ENCODE results near the gene ANTXR1.

Gene ANTXR1

GRCh38 chr2:69134306-69134945 is 121.4 kb downstream of the ANTXR1 start:
- ATAC-seq = no peak
- Mint-ChIP-seq H3K36me3 (no peaks in the 10 kb centered on the region), H3K27me3 (no peaks in the 10 kb centered on the region), H3K27ac (no peak overlapping the region), H3K9me3 (no peaks in the 10 kb centered on the region), H3K4me3 (no peak overlapping the region), H3K4me1 (no peaks in the 10 kb centered on the region)

GRCh38 chr2:69138247-69138772 is 125.3 kb downstream of the ANTXR1 start:
- H3K4me1 Mint-ChIP-seq = no peaks in the 10 kb centered on the region

GRCh38 chr2:69138793-69139459 is 125.9 kb downstream of the ANTXR1 start:
- peak; percentile 37 for ATAC-seq
- Mint-ChIP-seq H3K4me3 (no peak overlapping the region), H3K27me3 (peaks cover 12% of the 10 kb centered on the region), H3K36me3 (no peaks in the 10 kb centered on the region), H3K4me1 (no peaks in the 10 kb centered on the region), H3K27ac (no peak overlapping the region), H3K9me3 (no peaks in the 10 kb centered on the region)

More at GRCh38 chr2:69138247-69138772, 125.3 kb downstream of the ANTXR1 start:
- Mint-ChIP-seq H3K36me3 (no peaks in the 10 kb centered on the region), H3K27me3 (peaks cover 9% of the 10 kb centered on the region), H3K4me3 (no peak overlapping the region), H3K27ac (no peak overlapping the region), H3K9me3 (no peaks in the 10 kb centered on the region)
- ATAC-seq = no peak

GRCh38 chr2:69139778-69140670 is 127.0 kb downstream of the ANTXR1 start:
- H3K27me3 Mint-ChIP-seq = peaks cover 12% of the 10 kb centered on the region
- H3K36me3 Mint-ChIP-seq = no peaks in the 10 kb centered on the region
- H3K4me3 Mint-ChIP-seq = no peak overlapping the region
- no peak overlapping the region for H3K27ac Mint-ChIP-seq
- no peaks in the 10 kb centered on the region for H3K9me3 Mint-ChIP-seq
- H3K4me1 Mint-ChIP-seq = no peaks in the 10 kb centered on the region
- no peak for ATAC-seq

GRCh38 chr2:69141061-69141460 is 128.1 kb downstream of the ANTXR1 start:
- Mint-ChIP-seq H3K36me3 (no peaks in the 10 kb centered on the region), H3K27me3 (peaks cover 12% of the 10 kb centered on the region), H3K4me3 (no peak overlapping the region), H3K4me1 (no peaks in the 10 kb centered on the region), H3K9me3 (no peaks in the 10 kb centered on the region), H3K27ac (no peak overlapping the region)
- no peak for ATAC-seq

GRCh38 chr2:69143748-69144360 is 130.9 kb downstream of the ANTXR1 start:
- no peaks in the 10 kb centered on the region for H3K4me1 Mint-ChIP-seq
- no peak overlapping the region for H3K27ac Mint-ChIP-seq
- H3K36me3 Mint-ChIP-seq = no peaks in the 10 kb centered on the region
- ATAC-seq = peak; percentile 2
- peaks cover 15% of the 10 kb centered on the region for H3K27me3 Mint-ChIP-seq
- H3K4me3 Mint-ChIP-seq = no peak overlapping the region
- H3K9me3 Mint-ChIP-seq = no peaks in the 10 kb centered on the region

- H3K9me3 Mint-ChIP-seq = no peaks in the 10 kb centered on the region
- no peaks in the 10 kb centered on the region for H3K36me3 Mint-ChIP-seq
- no peak overlapping the region for H3K27ac Mint-ChIP-seq
- no peaks in the 10 kb centered on the region for H3K4me1 Mint-ChIP-seq
- no peak overlapping the region for H3K4me3 Mint-ChIP-seq
- no peak for ATAC-seq
- H3K27me3 Mint-ChIP-seq = peaks cover 28% of the 10 kb centered on the region
These were observed 132.2 kb downstream of the ANTXR1 start for GRCh38 chr2:69145204-69145603.

GRCh38 chr2:69147841-69148533 is 135.0 kb downstream of the ANTXR1 start:
- no peaks in the 10 kb centered on the region for H3K36me3 Mint-ChIP-seq
- H3K4me1 Mint-ChIP-seq = no peaks in the 10 kb centered on the region
- no peaks in the 10 kb centered on the region for H3K9me3 Mint-ChIP-seq
- no peak overlapping the region for H3K4me3 Mint-ChIP-seq
- H3K27me3 Mint-ChIP-seq = peaks cover 24% of the 10 kb centered on the region
- peak; percentile 28 for ATAC-seq
- no peak overlapping the region for H3K27ac Mint-ChIP-seq

GRCh38 chr2:69149631-69150215 is 136.7 kb downstream of the ANTXR1 start:
- ATAC-seq = no peak
- H3K4me1 Mint-ChIP-seq = no peaks in the 10 kb centered on the region
- no peaks in the 10 kb centered on the region for H3K36me3 Mint-ChIP-seq
- H3K4me3 Mint-ChIP-seq = no peak overlapping the region
- no peak overlapping the region for H3K27ac Mint-ChIP-seq
- H3K9me3 Mint-ChIP-seq = peaks cover 3% of the 10 kb centered on the region
- peaks cover 17% of the 10 kb centered on the region for H3K27me3 Mint-ChIP-seq

- H3K27ac Mint-ChIP-seq = no peak overlapping the region
- H3K4me3 Mint-ChIP-seq = no peak overlapping the region
- H3K4me1 Mint-ChIP-seq = no peaks in the 10 kb centered on the region
- ATAC-seq = no peak
- H3K9me3 Mint-ChIP-seq = peaks cover 3% of the 10 kb centered on the region
- no peaks in the 10 kb centered on the region for H3K36me3 Mint-ChIP-seq
- peaks cover 17% of the 10 kb centered on the region for H3K27me3 Mint-ChIP-seq
These were observed 139.0 kb downstream of the ANTXR1 start for GRCh38 chr2:69151931-69152330.

- no peak overlapping the region for H3K27ac Mint-ChIP-seq
- no peaks in the 10 kb centered on the region for H3K36me3 Mint-ChIP-seq
- ATAC-seq = no peak
- H3K9me3 Mint-ChIP-seq = peaks cover 3% of the 10 kb centered on the region
- H3K27me3 Mint-ChIP-seq = peaks cover 17% of the 10 kb centered on the region
- no peaks in the 10 kb centered on the region for H3K4me1 Mint-ChIP-seq
- H3K4me3 Mint-ChIP-seq = no peak overlapping the region
These were observed 140.0 kb downstream of the ANTXR1 start for GRCh38 chr2:69152847-69153583.

GRCh38 chr2:69154106-69154505 is 141.1 kb downstream of the ANTXR1 start:
- ATAC-seq = no peak
- H3K36me3 Mint-ChIP-seq = no peaks in the 10 kb centered on the region

GRCh38 chr2:69156624-69157023 is 143.6 kb downstream of the ANTXR1 start:
- no peak overlapping the region for H3K4me3 Mint-ChIP-seq
- ATAC-seq = no peak
- no peaks in the 10 kb centered on the region for H3K4me1 Mint-ChIP-seq
- H3K27ac Mint-ChIP-seq = no peak overlapping the region
- H3K27me3 Mint-ChIP-seq = peaks cover 7% of the 10 kb centered on the region
- H3K9me3 Mint-ChIP-seq = peaks cover 3% of the 10 kb centered on the region
- H3K36me3 Mint-ChIP-seq = no peaks in the 10 kb centered on the region

More at GRCh38 chr2:69154106-69154505, 141.1 kb downstream of the ANTXR1 start:
- Mint-ChIP-seq H3K27me3 (peaks cover 12% of the 10 kb centered on the region), H3K4me3 (no peak overlapping the region), H3K9me3 (peaks cover 3% of the 10 kb centered on the region), H3K27ac (no peak overlapping the region), H3K4me1 (no peaks in the 10 kb centered on the region)

- H3K4me3 Mint-ChIP-seq = no peak overlapping the region
- H3K27ac Mint-ChIP-seq = no peak overlapping the region
- H3K36me3 Mint-ChIP-seq = no peaks in the 10 kb centered on the region
- H3K27me3 Mint-ChIP-seq = peaks cover 7% of the 10 kb centered on the region
- H3K9me3 Mint-ChIP-seq = peaks cover 3% of the 10 kb centered on the region
- no peaks in the 10 kb centered on the region for H3K4me1 Mint-ChIP-seq
- ATAC-seq = no peak
These were observed 144.5 kb downstream of the ANTXR1 start for GRCh38 chr2:69157441-69157840.

Data from stimulated activated memory B cell treated with anti-CD40 and anti-IgM and Interleukin-4, amounts not matched to agents 10 μg/mL and 1 μg/mL and 100 μg/mL, for 72 hours (primary cell).